ENCODE results near the gene SLC27A2.

SLC27A2 gene

GRCh38 chr15:50281427-50281826 lies 99.4 kb downstream of the SLC27A2 start:
- no peak for DNase-seq
